CD4-positive, CD25-positive, alpha-beta regulatory T cell (primary cell): ENCODE data around the gene CCKAR. TPM values are rescaled to one million over a fixed set of nuclear protein-coding genes. Genes with fewer than 3 reads are reported as not detected.

Source experiments
- ATAC-seq, 2 donors: fragments of 150-1000 bp; cut with Tn5 transposase; one replicate each; pipeline ENCODE4 v1.10.0; 2021; ENCODE audit warnings: low read depth in 2 of 2, moderate number of reproducible peaks in 2 of 2, moderate library complexity in 1 of 2
- DNase-seq, 3 donors: peaks; one replicate each; pipeline versions ENCODE4 v3.0.0 to v3.0.0-alpha.2; 2012 to 2022; ENCODE audit warnings: mixed read lengths in 1 of 3
- H3K27ac ChIP-seq: one replicate; pipeline ENCODE4 v1.7.0; 2013; ENCODE audit warnings: mild to moderate bottlenecking, low read length; ENCODE audit not compliant: insufficient read depth, poor library complexity, severe bottlenecking
- H3K27me3 ChIP-seq: one replicate; pipeline ENCODE4 v1.7.0; 2013; ENCODE audit warnings: low read length; ENCODE audit not compliant: control insufficient read depth, insufficient read depth
- H3K36me3 ChIP-seq: one replicate; pipeline ENCODE4 v1.7.0; 2013; ENCODE audit warnings: mild to moderate bottlenecking, low read length, moderate library complexity; ENCODE audit not compliant: control insufficient read depth, insufficient read depth
- H3K4me1 ChIP-seq: 2 replicates; pipeline ENCODE4 v1.7.0; 2013; ENCODE audit warnings: mild to moderate bottlenecking, low read length; ENCODE audit not compliant: insufficient read depth, control insufficient read depth, poor library complexity, severe bottlenecking
- H3K4me3 ChIP-seq: one replicate; pipeline ENCODE4 v1.7.0; 2013; ENCODE audit warnings: low read depth, mild to moderate bottlenecking, low read length, moderate library complexity
- H3K9me3 ChIP-seq, 2 experiments: 1 replicate in 1 of 2; 2 replicates in 1 of 2; pipeline ENCODE4 v1.7.0; 2013; ENCODE audit warnings: low read length in 2 of 2, mild to moderate bottlenecking in 1 of 2, moderate library complexity in 1 of 2; ENCODE audit not compliant: control insufficient read depth in 2 of 2
- H3K27ac Mint-ChIP-seq, 3 donors: one replicate each; pipeline ENCODE4 v1.8.0; 2020 to 2022; ENCODE audit warnings: mild to moderate bottlenecking in 3 of 3, mixed read lengths in 3 of 3, moderate library complexity in 2 of 3
- H3K27me3 Mint-ChIP-seq: one replicate; pipeline ENCODE4 v1.8.0; 2022; ENCODE audit warnings: mild to moderate bottlenecking, mixed read lengths
- H3K36me3 Mint-ChIP-seq: one replicate; pipeline ENCODE4 v1.8.0; 2020; ENCODE audit warnings: mixed read lengths
- H3K4me1 Mint-ChIP-seq, 4 donors: one replicate each; pipeline ENCODE4 v1.8.0; 2020 to 2022; ENCODE audit warnings: mixed read lengths in 4 of 4, mild to moderate bottlenecking in 1 of 4
- H3K4me3 Mint-ChIP-seq, 4 donors: one replicate each; pipeline ENCODE4 v1.8.0; 2020 to 2022; ENCODE audit warnings: mild to moderate bottlenecking in 4 of 4, mixed read lengths in 4 of 4, moderate library complexity in 3 of 4
- H3K9me3 Mint-ChIP-seq, 7 donors: one replicate each; pipeline ENCODE4 v1.8.0; 2020 to 2022; ENCODE audit warnings: mixed read lengths in 7 of 7, mild to moderate bottlenecking in 3 of 7, moderate library complexity in 2 of 7
- polyA plus RNA-seq, 4 donors: library from polyadenylated mRNA; unstranded; fragments of 300-500 nt; fragmentation: Illumina TruSeq; gene quantifications; one replicate each; pipeline ENCODE4 v1.2.3, GENCODE V29; 2021
- total RNA-seq: library from RNA; stranded (reverse); gene quantifications from one replicate; pipeline ENCODE4 v1.2.3, GENCODE V29; 2022

The CCKAR gene
- total and polyA plus RNA-seq, 5 donors from 2014 or later: not detected

GRCh38 chr4:26524011-26524410 lies 33.7 kb upstream of the CCKAR start:
- Histone ChIP-seq H3K9me3 (no peaks in the 10 kb centered on the region), H3K27me3 (peaks cover 3% of the 10 kb centered on the region), H3K36me3 (no peaks in the 10 kb centered on the region), H3K27ac (no peak overlapping the region), H3K4me1 (no peaks in the 10 kb centered on the region), H3K4me3 (no peak overlapping the region)
- Mint-ChIP-seq H3K36me3 (no peaks in the 10 kb centered on the region), H3K27ac (no peak overlapping the region), H3K9me3 (peaks cover 0 to 4% (median 0%) of the 10 kb centered on the region in 7 donors), H3K4me3 (no peak overlapping the region), H3K27me3 (peaks cover 11% of the 10 kb centered on the region), H3K4me1 (no peaks in the 10 kb centered on the region)
- DNase-seq (no peak), ATAC-seq (no peak)

GRCh38 chr4:26522478-26522877 lies 32.2 kb upstream of the CCKAR start:
- Histone ChIP-seq H3K9me3 (no peaks in the 10 kb centered on the region), H3K4me3 (no peak overlapping the region), H3K4me1 (no peaks in the 10 kb centered on the region), H3K36me3 (no peaks in the 10 kb centered on the region), H3K27me3 (peaks cover 7% of the 10 kb centered on the region), H3K27ac (no peak overlapping the region)
- no peak overlapping the region for H3K27ac Mint-ChIP-seq
- H3K4me3 Mint-ChIP-seq: no peak overlapping the region
- no peaks in the 10 kb centered on the region for H3K36me3 Mint-ChIP-seq
- ATAC-seq: no peak
- peaks cover 0 to 4% (median 0%) of the 10 kb centered on the region in 7 donors for H3K9me3 Mint-ChIP-seq
- peaks cover 11% of the 10 kb centered on the region for H3K27me3 Mint-ChIP-seq
- H3K4me1 Mint-ChIP-seq: no peaks in the 10 kb centered on the region
- no peak for DNase-seq

- Mint-ChIP-seq H3K4me3 (no peak overlapping the region), H3K4me1 (no peaks in the 10 kb centered on the region), H3K9me3 (peaks cover 0 to 4% (median 0%) of the 10 kb centered on the region in 7 donors), H3K36me3 (no peaks in the 10 kb centered on the region), H3K27ac (peak overlapping the region in 1 of 3 donors; percentile 62), H3K27me3 (peaks cover 11% of the 10 kb centered on the region)
- no peaks in the 10 kb centered on the region for H3K9me3 ChIP-seq
- no peak for ATAC-seq
- no peaks in the 10 kb centered on the region for H3K36me3 ChIP-seq
- no peak overlapping the region for H3K4me3 ChIP-seq
- H3K27me3 ChIP-seq: peaks cover 7% of the 10 kb centered on the region
- DNase-seq: no peak
- no peaks in the 10 kb centered on the region for H3K4me1 ChIP-seq
- H3K27ac ChIP-seq: no peak overlapping the region
Measured at GRCh38 chr4:26520728-26521450, 30.6 kb upstream of the CCKAR start.

GRCh38 chr4:26515936-26516335 lies 25.7 kb upstream of the CCKAR start:
- ATAC-seq: no peak
- Histone ChIP-seq H3K9me3 (no peaks in the 10 kb centered on the region), H3K27me3 (peaks cover 10% of the 10 kb centered on the region), H3K4me3 (no peak overlapping the region), H3K27ac (no peak overlapping the region), H3K4me1 (no peaks in the 10 kb centered on the region), H3K36me3 (no peaks in the 10 kb centered on the region)
- Mint-ChIP-seq H3K36me3 (peaks cover 5% of the 10 kb centered on the region), H3K9me3 (peaks cover 0 to 4% (median 0%) of the 10 kb centered on the region in 7 donors), H3K27ac (no peak overlapping the region), H3K27me3 (peaks cover 12% of the 10 kb centered on the region), H3K4me1 (no peaks in the 10 kb centered on the region), H3K4me3 (no peak overlapping the region)
- DNase-seq: no peak

- Mint-ChIP-seq H3K4me1 (no peaks in the 10 kb centered on the region), H3K9me3 (peaks cover 0 to 4% (median 0%) of the 10 kb centered on the region in 7 donors), H3K27me3 (peaks cover 1% of the 10 kb centered on the region), H3K4me3 (no peak overlapping the region), H3K36me3 (peaks cover 5% of the 10 kb centered on the region), H3K27ac (no peak overlapping the region)
- ATAC-seq (no peak), DNase-seq (no peak)
- H3K4me3 ChIP-seq: no peak overlapping the region
- no peaks in the 10 kb centered on the region for H3K36me3 ChIP-seq
- H3K9me3 ChIP-seq: no peaks in the 10 kb centered on the region
- peaks cover 4% of the 10 kb centered on the region for H3K27me3 ChIP-seq
- H3K27ac ChIP-seq: no peak overlapping the region
- H3K4me1 ChIP-seq: no peaks in the 10 kb centered on the region
Measured at GRCh38 chr4:26510334-26510964, 20.2 kb upstream of the CCKAR start.

- no peak for ATAC-seq
- H3K27ac ChIP-seq: no peak overlapping the region
Measured at GRCh38 chr4:26509681-26510333, 19.5 kb upstream of the CCKAR start.

GRCh38 chr4:26507286-26507685 lies 17.0 kb upstream of the CCKAR start:
- H3K36me3 Mint-ChIP-seq: no peaks in the 10 kb centered on the region
- ATAC-seq (no peak), DNase-seq (no peak)
- no peaks in the 10 kb centered on the region for H3K4me1 Mint-ChIP-seq
- Histone ChIP-seq H3K4me1 (no peaks in the 10 kb centered on the region), H3K4me3 (no peak overlapping the region), H3K36me3 (no peaks in the 10 kb centered on the region), H3K27ac (no peak overlapping the region), H3K9me3 (no peaks in the 10 kb centered on the region), H3K27me3 (no peaks in the 10 kb centered on the region)
- H3K9me3 Mint-ChIP-seq: peaks cover 0 to 4% (median 0%) of the 10 kb centered on the region in 7 donors
- no peaks in the 10 kb centered on the region for H3K27me3 Mint-ChIP-seq
- no peak overlapping the region for H3K4me3 Mint-ChIP-seq
- no peak overlapping the region for H3K27ac Mint-ChIP-seq

More at GRCh38 chr4:26509681-26510333, 19.5 kb upstream of the CCKAR start:
- H3K27me3 Mint-ChIP-seq: no peaks in the 10 kb centered on the region
- H3K4me1 Mint-ChIP-seq: no peaks in the 10 kb centered on the region
- DNase-seq: no peak
- no peaks in the 10 kb centered on the region for H3K4me1 ChIP-seq
- peaks cover 4% of the 10 kb centered on the region for H3K27me3 ChIP-seq
- H3K27ac Mint-ChIP-seq: no peak overlapping the region
- H3K9me3 Mint-ChIP-seq: peaks cover 0 to 4% (median 0%) of the 10 kb centered on the region in 7 donors
- no peak overlapping the region for H3K4me3 Mint-ChIP-seq
- no peaks in the 10 kb centered on the region for H3K36me3 ChIP-seq
- no peaks in the 10 kb centered on the region for H3K36me3 Mint-ChIP-seq
- no peak overlapping the region for H3K4me3 ChIP-seq
- H3K9me3 ChIP-seq: no peaks in the 10 kb centered on the region
